Measurements from ENCODE around the gene SNRNP35. TPM values are rescaled to one million over a fixed set of nuclear protein-coding genes. Genes with fewer than 3 reads are reported as not detected.

The SNRNP35 gene
- total RNA-seq, 3 donors from 2014 or later (not counting 1 experiment from before 2014, with no cell fraction given), result 25.6 to 34.8 (median 28.7) TPM

DNA sequence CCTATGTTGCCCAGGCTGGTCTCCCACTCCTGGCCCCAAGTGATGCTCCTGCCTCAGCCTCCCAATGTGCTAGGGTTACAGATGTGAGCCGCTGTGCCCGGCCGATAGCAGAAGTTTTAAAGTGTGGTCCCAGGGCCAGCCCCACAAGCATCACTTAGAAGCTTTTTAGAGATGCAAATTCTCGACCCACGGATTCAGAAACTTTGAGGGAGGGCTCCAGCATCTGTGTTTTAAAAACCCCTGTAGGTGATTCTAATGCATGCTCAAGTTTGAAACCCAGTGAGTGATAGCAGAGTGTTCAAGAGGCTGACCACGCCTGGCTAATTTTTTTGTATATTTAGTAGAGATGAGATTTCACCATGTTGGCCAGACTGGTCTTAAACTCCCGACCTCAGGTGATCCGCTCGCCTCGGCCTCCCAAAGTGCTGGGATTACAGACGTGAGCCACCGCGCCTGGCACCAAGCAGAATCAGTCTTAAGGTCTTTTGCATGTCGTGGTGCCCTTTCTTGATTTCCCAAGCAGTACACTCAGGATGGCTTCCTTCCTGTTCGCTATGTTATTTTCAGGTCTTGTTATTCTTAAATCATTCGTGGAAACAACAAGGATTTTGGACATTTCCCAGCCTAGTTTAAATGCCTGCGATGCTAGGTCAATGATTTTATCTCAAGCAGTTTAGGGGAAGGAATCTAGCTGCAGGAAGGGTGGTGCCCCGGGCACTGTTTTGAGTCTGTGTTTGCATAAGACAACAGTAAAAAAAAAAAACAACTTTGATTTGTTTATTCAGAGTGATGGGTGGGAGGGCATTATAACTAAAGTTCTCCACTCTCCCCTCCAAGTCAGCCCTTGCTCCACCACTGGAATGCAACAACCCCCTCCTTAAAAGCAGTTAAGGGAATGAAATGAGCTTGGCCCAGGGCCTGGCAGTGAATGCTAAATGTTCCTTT is 12.3 kb upstream of the SNRNP35 start:
- DNase-seq (no peak), ATAC-seq (no peak)
- Histone ChIP-seq H3K27ac (ENCODE audit: low read length) (no peak overlapping the region), H3K36me3 (ENCODE audit: control insufficient read depth, insufficient read depth, low read length) (no peaks in the 10 kb centered on the region), H3K27me3 (ENCODE audit: control insufficient read depth, insufficient read depth, low read length) (no peaks in the 10 kb centered on the region), H3K4me3 (ENCODE audit: low read length) (no peak overlapping the region), H3K9me3 (ENCODE audit: control insufficient read depth, insufficient read depth, low read length) (no peaks in the 10 kb centered on the region), H3K4me1 (ENCODE audit: control insufficient read depth, insufficient read depth, low read length) (peaks cover 27% of the 10 kb centered on the region)
- no peak overlapping the region for H3K4me3 Mint-ChIP-seq
- H3K9me3 Mint-ChIP-seq, result no peaks in the 10 kb centered on the region
- H3K27me3 Mint-ChIP-seq (ENCODE audit: low read depth in 2 of 2), result no peaks in the 10 kb centered on the region
- no peak overlapping the region for H3K27ac Mint-ChIP-seq
- peaks cover 9 to 14% of the 10 kb centered on the region in 2 donors for H3K4me1 Mint-ChIP-seq
- intact Hi-C loops (cut with micrococcal nuclease), result no loop called here
- no peaks in the 10 kb centered on the region for H3K36me3 Mint-ChIP-seq
- WGBS (ENCODE audit: insufficient coverage), result 64% methylated on average over 18 of the region's 18 CpGs
- TF ChIP-seq, protein P1, sequence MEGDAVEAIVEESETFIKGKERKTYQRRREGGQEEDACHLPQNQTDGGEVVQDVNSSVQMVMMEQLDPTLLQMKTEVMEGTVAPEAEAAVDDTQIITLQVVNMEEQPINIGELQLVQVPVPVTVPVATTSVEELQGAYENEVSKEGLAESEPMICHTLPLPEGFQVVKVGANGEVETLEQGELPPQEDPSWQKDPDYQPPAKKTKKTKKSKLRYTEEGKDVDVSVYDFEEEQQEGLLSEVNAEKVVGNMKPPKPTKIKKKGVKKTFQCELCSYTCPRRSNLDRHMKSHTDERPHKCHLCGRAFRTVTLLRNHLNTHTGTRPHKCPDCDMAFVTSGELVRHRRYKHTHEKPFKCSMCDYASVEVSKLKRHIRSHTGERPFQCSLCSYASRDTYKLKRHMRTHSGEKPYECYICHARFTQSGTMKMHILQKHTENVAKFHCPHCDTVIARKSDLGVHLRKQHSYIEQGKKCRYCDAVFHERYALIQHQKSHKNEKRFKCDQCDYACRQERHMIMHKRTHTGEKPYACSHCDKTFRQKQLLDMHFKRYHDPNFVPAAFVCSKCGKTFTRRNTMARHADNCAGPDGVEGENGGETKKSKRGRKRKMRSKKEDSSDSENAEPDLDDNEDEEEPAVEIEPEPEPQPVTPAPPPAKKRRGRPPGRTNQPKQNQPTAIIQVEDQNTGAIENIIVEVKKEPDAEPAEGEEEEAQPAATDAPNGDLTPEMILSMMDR (IDR thresholded peaks at IDR 0.05), result no peak

DNA sequence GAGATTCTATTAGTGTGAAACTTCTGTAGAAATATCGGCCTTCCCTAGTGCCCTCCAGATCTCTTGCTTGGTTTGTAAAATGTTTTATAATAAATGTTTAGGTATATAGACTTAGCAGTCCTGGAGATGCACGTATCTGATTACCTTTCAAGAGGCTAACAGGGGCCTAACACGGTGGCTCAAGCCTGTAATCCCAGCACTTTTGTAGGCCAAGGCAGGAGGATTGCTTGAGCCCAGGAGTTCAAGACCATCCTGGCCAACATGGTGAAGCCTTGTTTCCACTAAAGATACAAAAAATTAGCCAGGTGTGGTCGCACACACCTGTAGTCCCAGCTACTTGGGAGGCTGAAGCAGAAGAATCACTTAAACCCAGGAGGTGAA is 11.6 kb upstream of the SNRNP35 start:
- H3K36me3 Mint-ChIP-seq, result no peaks in the 10 kb centered on the region
- Histone ChIP-seq H3K4me1 (ENCODE audit: control insufficient read depth, insufficient read depth, low read length) (peaks cover 27% of the 10 kb centered on the region), H3K27me3 (ENCODE audit: control insufficient read depth, insufficient read depth, low read length) (no peaks in the 10 kb centered on the region), H3K9me3 (ENCODE audit: control insufficient read depth, insufficient read depth, low read length) (no peaks in the 10 kb centered on the region), H3K36me3 (ENCODE audit: control insufficient read depth, insufficient read depth, low read length) (no peaks in the 10 kb centered on the region), H3K4me3 (ENCODE audit: low read length) (no peak overlapping the region), H3K27ac (ENCODE audit: low read length) (no peak overlapping the region)
- H3K27ac Mint-ChIP-seq, result no peak overlapping the region
- no peak overlapping the region for H3K4me3 Mint-ChIP-seq
- DNase-seq (no peak), ATAC-seq (no peak)
- TF ChIP-seq, protein P1 (IDR thresholded peaks at IDR 0.05), result no peak
- H3K27me3 Mint-ChIP-seq (ENCODE audit: low read depth in 2 of 2), result no peaks in the 10 kb centered on the region
- intact Hi-C loops (cut with micrococcal nuclease), result no loop called here
- H3K4me1 Mint-ChIP-seq, result peaks cover 9 to 14% of the 10 kb centered on the region in 2 donors
- no peaks in the 10 kb centered on the region for H3K9me3 Mint-ChIP-seq
- 80% methylated on average over 4 of the region's 4 CpGs for WGBS (ENCODE audit: insufficient coverage)

GRCh38 chr12:123449249-123449733 is 8.6 kb upstream of the SNRNP35 start:
- intact Hi-C loops (cut with micrococcal nuclease), result no loop called here
- no peaks in the 10 kb centered on the region for H3K9me3 ChIP-seq (ENCODE audit: control insufficient read depth, insufficient read depth, low read length)
- WGBS (ENCODE audit: insufficient coverage), result 94% methylated on average over 2 of the region's 2 CpGs
- peaks cover 9 to 14% of the 10 kb centered on the region in 2 donors for H3K4me1 Mint-ChIP-seq
- peak overlapping the region; percentile 70 for H3K27ac ChIP-seq (ENCODE audit: low read length)
- H3K27me3 ChIP-seq (ENCODE audit: control insufficient read depth, insufficient read depth, low read length), result no peaks in the 10 kb centered on the region
- H3K4me1 ChIP-seq (ENCODE audit: control insufficient read depth, insufficient read depth, low read length), result peaks cover 25% of the 10 kb centered on the region
- peak overlapping the region; percentile 48 to 60 for H3K27ac Mint-ChIP-seq
- no peaks in the 10 kb centered on the region for H3K9me3 Mint-ChIP-seq
- H3K27me3 Mint-ChIP-seq (ENCODE audit: low read depth in 2 of 2), result no peaks in the 10 kb centered on the region
- H3K36me3 ChIP-seq (ENCODE audit: control insufficient read depth, insufficient read depth, low read length), result no peaks in the 10 kb centered on the region
- ATAC-seq (no peak), DNase-seq (no peak)
- no peaks in the 10 kb centered on the region for H3K36me3 Mint-ChIP-seq
- TF ChIP-seq, protein P1 (IDR thresholded peaks at IDR 0.05), result no peak
- H3K4me3 ChIP-seq (ENCODE audit: low read length), result no peak overlapping the region
- peak overlapping the region; percentile 40 for H3K4me3 Mint-ChIP-seq
